GM21619 (cell line): ENCODE measurements around the gene CMTM4.
"Not testable (repeated sequence)": the region's sequence is repeated elsewhere in the genome, so short reads cannot be mapped to it uniquely, and the experiment has no call there.

ENCODE experiments used
- ATAC-seq: cut with Tn5 transposase; IDR thresholded peaks from one replicate; pipeline ENCODE4 v1.9.1; 2021; ENCODE audit not compliant: unreplicated experiment

The CMTM4 gene

DNA sequence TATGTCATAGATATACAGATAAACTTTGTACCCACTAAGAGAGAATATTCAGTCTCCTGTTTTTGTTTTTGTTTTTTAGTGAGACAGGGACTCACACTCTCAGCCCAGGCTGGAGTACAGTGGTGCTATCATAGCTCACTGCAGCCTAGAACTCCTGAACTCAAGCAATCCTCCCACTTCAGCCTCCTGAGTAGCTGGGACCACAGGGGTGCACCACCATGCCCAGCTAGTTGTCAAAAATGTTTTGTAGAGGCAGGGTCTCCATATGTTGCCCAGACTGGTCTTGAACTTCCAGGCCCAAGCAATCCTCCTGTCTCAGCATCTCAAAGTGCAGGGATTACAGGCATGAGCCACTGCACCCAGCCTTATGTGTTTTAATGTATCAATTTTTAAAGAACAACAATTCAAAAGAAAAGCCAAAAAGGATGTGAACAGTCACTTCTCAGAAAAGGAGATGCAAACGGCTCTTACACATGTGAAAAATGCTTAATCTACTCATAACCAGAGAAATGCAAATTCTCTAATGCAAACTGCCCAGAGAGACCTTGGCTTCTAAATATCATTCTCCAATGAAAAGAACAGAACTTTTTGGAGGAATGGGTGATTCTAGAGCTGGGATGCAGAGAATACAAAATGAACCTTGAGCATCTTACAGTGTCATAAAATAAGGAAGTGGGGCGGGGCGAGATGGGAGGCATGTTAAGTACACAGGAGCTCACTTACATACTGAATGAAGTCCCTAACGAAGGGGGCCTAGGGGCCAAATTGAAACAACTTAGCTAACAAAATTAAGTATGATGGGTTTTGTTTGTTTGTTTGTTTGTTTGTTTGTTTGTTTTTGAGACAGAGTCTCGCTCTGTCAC lies 99.3 kb downstream of the CMTM4 start:
- ATAC-seq, result no peak

DNA sequence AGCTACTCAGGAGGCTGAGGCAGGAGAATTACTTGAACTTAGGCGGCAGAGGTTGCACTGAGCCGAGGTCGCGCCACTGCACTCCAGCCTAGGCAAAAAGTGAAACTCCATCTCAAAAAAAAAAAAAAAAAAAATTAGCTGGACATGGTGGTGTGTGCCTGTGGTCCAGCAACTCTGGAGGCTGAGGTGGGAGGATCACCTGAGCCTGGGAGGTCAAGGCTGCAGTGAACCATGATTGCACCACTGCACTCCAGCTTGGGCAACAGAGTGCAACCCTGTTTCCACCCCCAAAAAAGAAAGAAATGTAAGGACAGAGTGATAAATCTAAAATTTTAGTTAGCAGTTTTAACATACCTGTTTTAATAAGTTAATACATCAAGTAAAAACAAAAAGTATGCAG lies 100.0 kb downstream of the CMTM4 start:
- ATAC-seq, result not testable (repeated sequence)

DNA sequence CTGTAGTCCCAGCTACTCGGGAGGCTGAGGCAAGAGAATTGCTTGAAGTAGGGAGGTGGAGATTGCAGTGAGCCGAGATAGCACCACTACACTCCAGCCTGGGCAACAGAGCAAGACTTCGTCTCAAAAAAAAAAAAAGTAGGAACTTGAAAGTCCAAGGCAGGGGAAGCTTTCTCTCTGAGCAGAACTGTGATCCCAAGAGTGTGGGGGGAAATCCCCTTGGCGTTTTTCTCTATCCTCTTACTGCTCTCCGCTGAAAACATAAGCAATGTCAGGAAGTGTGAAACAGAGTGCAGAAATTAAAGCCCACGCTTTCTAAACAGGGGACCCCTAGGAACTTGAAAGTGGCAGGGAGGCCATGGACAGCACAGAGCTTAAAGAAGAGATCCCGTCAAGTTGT lies 101.8 kb downstream of the CMTM4 start:
- no peak for ATAC-seq

DNA sequence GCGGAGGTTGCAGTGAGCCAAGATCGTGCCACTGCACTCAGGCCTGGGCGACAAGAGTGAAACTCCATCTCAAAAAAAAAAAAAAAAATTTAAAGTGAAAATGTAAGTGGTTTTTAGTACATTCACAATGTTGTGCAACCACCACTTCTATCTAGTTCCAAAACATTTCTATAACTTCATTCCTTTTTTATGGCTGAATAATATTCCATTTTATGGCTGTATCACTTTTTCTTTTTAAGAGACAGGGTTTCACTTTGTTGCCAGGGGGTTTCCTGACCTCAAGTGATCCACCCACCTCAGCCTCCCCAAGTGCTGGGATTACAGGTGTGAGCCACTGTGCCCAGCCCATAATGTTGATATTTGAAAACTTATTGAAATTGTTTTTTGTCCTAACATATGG lies 103.7 kb downstream of the CMTM4 start:
- ATAC-seq, result no peak

DNA sequence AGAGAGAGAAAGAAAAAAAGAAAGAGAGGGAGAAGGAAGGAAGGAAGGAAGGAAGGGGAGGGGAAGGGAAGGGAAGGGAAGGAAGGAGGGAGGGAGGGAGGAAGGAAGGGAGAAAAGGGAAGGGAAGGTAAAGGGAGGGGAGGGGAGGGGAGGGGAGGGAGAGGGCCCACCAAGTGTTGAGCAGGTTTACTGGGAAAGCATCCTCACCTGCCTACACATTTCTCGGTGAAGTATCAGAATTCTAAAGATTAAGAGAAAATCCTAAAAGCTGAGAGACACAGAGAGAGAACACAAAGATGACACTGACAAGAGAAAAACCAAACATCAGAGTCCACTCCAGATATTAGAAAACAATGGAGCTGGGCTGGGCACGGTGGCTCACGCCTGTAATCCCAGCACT lies 104.3 kb downstream of the CMTM4 start:
- ATAC-seq, result no peak

DNA sequence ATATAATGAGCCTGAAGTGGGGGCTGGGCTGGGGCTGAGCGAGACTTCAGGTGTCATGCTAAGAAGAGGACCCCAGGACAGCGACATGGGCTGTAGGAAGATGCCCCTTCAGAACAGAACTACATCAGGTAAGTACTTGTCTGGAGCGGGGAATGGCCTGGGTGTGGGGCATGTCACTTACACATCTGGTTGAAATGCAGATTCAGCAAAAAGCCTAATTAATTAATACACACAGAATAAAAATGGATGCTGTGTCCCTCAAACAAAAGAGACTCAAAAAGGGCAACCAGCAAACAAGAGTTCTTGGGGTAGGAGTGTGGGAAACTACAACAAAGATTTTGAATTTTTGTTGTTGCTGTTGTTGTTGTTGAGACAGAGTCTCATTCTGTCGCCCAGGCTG lies 105.5 kb downstream of the CMTM4 start:
- ATAC-seq, result no peak

DNA sequence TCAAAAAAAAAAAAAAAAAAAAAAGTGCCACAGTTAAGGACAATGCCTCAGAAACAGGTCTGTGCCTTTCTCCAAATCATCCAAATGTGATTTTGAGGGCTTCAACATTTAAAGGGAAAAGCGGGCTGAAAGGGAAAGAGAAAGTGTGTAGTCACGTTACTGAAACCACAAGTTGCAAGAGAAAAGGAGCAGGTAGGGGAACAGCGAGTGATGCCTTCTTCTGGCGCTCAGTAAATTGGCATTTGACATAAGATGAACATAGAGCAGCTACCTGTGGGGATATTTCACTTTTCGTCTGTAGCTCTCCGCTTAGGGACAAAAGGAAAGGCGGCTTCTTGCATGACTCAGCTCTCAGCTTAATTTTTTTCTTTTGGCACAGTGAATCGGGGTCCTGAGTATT lies 106.2 kb downstream of the CMTM4 start:
- no peak for ATAC-seq

DNA sequence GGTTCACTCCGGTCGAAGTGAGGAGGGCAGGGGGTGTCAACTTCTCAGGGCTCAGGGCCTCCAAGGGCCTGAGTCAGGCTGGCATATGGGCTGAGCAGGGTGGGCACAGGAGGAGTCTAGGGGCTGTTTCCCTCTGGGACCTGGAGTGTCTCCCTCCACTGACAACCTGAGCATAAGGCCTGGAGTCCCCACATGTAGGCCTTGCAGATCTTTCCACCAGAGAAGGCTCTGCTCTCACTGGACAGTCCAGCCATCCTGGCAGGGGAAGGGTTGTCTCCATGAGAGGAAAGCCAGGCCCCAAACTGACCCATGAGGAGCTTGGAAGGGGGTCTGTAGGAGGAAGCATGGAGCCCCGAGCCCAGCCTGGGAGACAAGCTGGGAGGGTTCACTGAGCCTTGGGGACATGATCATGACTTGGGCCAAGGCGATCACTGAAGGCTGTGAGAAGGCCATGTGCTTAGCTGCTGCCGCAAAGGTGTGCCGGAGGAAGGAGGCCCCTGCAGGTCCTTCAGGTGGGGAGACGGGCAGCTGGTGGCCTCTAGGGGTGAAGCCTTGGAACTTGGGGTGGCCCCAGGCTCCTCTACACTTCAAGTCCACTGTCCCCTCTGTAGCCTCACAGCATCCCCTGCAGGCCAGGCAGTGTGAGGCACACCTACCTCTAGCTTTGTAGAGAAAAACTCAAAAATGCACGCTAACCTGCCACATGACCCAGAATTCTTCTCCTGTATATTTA lies 107.4 kb downstream of the CMTM4 start:
- peak; percentile 88 for ATAC-seq

DNA sequence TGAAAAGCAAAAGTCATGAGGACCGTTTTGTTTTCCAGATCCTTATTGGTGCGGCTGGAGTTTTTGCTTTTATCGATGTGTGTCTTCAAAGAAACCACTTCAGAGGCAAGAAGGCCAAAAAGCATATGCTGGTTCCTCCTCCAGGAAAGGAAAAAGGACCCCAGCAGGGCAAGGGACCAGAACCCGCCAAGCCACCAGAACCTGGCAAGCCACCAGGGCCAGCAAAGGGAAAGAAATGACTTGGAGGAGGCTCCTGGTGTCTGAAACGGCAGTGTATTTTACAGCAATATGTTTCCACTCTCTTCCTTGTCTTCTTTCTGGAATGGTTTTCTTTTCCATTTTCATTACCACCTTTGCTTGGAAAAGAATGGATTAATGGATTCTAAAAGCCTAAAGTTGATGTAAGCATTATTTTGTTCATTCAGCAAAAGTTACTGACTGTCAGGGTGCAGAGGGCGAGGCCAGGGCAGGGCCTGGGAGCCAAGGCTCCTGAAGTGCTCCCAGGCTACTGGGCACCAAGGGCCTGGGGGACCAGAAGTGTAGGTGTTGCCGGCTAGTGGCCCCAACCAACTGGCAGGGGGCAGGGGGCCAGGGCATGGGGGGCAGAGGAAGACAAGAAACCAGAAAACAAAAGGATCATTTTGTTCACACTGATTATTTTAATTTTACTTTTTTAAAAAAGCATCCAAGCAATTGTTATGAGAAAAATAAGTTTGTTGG lies 108.5 kb downstream of the CMTM4 start:
- no peak for ATAC-seq

DNA sequence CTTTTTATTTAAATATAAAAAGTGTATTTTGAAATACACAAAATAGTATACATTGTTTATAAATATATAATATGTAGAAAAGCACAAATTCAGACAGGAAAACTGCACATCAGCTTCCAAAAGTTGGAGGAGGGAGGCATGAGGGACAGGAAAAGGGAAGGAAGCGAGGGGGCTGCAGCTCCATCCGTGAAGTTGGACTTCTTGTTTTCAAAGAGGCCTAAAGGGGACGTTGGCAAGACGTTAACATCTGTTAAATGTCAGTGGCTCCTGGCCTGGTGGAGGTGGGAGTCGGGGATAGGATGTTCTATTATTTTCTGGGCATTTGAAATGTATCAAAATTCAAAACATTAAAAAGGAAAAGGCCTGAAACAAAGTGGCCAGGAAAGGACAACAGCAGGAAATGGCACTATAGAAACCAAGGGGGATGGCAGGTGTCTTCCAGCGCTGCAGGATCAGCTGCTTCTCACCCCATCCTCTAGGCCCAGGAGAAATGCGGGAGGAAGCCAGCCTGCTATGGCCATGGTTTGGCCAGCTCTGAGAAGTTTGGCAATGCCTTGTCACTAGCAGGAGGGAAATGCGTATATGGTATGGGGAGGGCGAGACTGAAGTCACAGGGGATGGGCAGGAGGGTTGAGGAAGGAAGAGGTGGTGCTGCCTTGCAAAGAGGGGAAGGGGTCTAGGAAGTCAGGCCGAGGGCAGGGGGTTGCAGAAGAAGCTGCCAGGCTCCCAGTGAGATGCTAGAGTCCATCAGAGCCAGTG lies 110.9 kb downstream of the CMTM4 start:
- ATAC-seq, result no peak

DNA sequence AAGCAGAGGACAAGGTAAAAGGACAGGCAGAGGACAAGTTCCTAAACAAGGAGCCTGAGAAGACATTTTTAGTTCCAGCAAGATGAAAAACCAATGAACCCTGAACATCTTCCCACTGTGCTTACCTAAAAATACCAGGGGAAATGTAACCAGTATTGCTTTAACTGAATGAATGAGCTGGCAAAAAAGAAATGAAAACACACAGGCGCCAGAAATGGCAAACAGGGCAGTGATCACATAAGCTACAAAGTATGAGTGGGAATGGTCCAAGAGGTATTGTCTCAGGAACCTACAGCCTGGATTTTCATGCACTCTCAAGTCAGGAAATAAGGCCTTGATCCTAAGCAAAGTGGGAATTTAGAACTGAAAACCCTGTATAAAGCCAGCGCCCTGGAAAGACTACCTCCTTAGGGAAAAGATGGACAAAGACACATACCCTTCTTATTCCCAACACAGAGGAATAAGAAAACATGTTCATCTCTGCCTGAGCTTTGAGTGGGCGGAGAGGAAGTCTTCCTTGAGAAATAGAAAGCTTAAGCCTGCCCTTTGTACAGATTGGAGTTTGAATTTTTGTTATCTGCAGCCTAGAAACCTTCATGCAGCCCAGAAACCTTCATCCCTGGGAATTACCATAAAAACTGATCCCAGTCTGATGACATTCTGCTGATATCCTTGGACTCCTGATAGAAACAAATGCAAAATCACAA lies 115.1 kb downstream of the CMTM4 start:
- no peak for ATAC-seq

DNA sequence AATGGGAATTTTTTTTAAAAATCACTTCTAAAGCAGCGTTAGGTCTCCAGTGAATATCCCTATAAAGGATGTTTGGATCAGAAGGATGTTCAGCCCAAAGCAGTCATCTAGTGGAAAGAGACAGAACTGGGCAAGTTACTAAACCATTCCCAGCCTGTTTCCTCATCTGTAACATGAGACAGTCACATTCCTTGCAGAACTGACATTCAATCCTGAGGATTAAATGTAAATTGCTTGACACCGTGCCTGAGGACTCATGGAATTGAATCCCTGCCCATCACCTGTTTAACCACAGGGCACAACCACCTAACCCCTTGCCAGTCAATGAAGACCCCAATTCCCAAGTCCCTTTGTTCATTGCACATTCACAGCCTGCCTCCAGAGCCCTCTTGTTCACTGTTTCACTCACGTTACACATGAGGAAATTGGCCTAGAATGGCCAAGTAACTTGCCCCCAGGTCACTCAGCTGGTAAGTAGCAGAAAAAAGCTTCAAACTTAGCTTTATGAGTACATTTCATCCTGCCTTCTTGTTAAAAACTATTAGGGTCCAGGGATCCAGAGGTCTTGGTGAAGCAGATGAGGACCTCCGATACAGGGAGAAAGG lies 115.8 kb downstream of the CMTM4 start:
- ATAC-seq, result no peak

DNA sequence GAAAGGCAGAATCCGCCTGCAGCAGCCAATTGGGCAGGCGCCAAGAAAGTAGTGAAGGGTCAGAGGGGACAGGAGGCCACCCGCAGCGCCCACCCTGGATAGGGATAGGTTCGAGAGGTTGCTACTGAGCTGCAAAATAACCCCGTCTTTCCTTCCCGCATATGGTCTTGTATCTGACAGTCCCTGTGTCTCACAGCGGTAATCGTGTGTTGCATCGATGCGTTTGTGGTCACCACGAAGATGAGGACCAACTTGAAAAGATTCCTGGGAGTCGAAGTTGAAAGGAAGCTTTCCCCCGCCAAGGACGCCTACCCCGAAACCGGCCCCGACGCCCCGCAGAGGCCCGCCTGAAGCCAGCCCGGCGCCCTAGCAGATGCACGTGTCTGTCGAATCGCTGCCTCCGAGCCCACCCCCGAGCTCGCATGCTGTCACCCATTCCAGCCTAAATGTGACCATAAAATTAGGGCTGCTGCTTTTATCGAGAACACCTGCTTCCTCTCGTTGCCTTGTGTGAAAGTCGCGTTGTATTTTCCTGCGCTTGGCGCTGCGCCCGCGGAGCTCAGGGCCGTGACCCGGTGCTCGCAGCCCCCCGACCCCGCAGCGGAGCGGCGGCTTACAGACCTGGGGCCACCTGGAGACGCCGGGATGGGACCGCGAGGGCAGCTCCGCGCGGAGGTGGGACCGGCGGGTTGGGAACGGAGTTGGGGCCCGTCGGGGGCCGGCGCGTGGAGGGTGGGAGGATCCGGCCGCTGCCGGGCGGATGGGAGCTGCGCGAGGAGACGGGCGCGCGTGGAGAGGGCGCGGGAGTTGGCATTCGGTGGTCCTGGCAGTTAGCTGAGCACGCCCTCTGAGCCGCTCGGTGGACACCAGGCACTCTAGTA lies 117.7 kb downstream of the CMTM4 start, which contains the start of gene CMTM2:
Gene CMTM2 (plus strand): TSS at position 813 of the 881 bp plus-strand sequence. CDS start 145 bp downstream, outside the sequence.
- no peak for ATAC-seq

DNA sequence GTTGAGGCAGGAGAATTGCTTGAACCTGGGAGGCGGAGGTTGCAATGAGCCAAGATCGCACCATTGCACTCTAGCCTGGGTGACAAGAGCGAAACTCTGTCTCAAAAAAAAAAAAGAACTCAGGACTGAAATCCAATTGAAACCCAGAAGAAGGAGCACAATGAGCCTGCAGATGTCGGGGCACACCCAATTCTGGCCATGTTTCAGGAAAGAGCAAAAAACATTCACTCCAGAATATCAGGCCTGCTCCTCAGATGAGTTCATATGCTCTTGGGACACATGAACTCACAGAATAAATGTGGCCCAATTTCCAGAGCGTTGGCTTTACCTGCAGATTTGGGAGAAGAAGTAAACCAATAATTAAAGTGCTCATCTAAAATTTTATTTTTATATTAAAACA lies 120.2 kb downstream of the CMTM4 start:
- ATAC-seq, result no peak

DNA sequence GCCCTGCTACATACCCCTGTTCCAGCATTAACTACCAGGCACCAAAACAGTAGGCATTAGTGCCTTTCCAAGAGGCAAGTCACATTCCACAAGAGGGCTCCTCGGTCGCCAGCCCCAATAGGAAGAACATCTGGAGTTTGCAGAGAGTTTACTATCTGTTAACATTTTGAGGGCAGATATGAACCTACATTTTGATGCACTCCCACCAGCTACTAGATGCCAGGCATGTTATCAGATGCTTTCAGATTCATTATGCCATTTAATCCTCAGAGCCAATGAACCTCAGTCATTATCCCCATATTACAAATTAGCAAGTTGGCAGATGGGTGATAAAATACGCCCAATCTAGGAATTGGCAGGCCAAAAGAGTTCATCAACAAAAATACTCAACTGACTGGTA lies 121.5 kb downstream of the CMTM4 start:
- no peak for ATAC-seq

DNA sequence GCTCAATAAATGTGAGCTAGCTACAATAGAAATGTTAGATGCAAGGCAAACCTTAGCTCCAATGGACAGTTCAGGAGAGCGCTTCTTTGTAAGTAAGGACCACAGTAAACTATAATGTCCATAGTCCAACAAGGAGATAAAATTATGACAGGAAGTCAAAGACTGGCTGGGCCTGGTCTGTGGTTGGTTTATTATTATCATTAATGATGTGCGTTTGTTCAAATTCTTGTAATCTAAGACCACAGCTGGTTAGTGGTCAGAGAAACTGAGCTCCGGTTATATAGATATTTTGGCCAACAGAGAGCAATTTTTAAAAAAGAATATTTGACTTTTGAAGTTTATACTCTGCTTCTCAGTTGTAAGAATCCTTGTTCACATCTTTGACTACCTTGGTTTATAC lies 122.0 kb downstream of the CMTM4 start:
- ATAC-seq, result no peak

DNA sequence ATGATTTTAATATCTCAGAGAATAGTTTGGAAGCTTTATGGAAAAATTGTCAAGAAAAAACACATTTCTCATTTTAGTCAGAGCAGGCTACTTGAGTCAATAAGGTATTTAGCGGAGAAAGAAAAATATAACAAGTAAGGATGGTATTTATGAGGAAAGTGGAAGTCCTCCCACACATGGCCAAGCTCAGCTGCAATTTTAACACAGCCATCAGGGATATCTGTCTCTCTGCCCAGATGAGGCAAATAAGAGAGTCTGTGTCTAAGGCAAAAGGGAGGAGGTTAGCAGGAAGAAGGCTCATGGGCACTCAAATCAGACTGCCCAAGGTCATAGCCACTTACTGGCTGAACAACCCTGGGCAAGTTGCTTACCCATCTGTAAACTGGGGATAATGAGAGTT lies 122.5 kb downstream of the CMTM4 start:
- ATAC-seq, result no peak

DNA sequence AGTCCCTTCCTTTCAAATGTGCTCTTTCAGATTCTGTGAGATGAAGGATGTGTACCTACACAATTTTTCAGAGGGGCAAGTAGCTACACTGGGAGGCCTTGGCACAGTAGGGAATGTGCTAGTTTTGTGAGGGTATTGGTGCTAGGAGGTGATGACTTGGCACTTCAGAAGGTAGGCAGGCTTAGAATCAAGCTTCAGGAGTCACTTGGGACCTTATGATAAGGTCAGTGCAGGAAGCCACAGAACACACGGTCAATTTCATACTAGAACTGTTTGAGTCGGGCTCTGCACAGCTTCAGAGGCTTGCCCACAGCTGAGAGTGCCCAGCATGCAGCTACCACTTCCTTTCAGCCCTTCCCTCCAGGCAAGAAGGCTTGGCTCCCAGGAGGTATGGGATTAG lies 124.2 kb downstream of the CMTM4 start:
- no peak for ATAC-seq

DNA sequence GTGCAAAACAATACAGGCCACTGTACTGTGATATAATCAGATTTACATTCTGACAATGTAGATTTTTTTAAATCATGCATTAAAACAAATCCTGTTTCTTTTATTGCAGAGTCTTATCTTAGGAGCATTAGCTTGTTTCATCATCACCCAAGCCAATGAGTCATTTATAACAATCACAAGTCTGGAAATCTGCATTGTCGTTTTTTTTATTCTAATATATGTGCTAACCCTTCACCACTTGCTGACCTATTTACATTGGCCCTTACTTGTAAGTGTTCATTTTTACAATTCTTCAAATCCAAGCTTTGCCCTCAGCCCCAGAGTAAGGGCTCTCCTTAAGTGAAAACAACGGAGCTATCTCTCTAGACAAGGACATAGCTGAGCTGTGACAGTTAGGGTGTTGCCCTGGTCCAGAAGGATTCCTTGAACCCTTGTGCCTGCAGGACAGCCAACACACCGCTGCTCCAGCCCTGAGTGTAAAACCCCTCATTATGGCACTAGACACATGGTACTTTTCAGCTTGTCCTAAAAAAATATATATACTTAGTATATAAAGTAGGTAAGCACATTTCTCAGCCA lies 126.6 kb downstream of the CMTM4 start:
- ATAC-seq, result no peak
